Liver (tissue), 3 donors: ENCODE data around the gene ACER2.

ENCODE experiments used
- CTCF ChIP-seq: fragments of 150-350 bp; IDR thresholded peaks from 2 replicates; pipeline ENCODE4 v1.5.1; 2017; ENCODE audit warnings: improper control_type of control experiment, low read depth, low read length; ENCODE audit not compliant: missing input control
- FOXA1 ChIP-seq: IDR thresholded peaks from 2 replicates; pipeline ENCODE4 v1.6.1; 2016; ENCODE audit warnings: antibody characterized with exemption
- RXRA ChIP-seq, 2 donors: IDR thresholded peaks; 2 replicates each; pipeline ENCODE4 v1.6.1; 2017 to 2018; ENCODE audit warnings: antibody characterized with exemption in 2 of 2, mild to moderate bottlenecking in 1 of 2
- SP1 ChIP-seq: IDR thresholded peaks from 2 replicates; pipeline ENCODE4 v1.6.1; 2018; ENCODE audit warnings: antibody characterized with exemption, mild to moderate bottlenecking
- donor health status: healthy.
- donor health status: healthy.

DNA sequence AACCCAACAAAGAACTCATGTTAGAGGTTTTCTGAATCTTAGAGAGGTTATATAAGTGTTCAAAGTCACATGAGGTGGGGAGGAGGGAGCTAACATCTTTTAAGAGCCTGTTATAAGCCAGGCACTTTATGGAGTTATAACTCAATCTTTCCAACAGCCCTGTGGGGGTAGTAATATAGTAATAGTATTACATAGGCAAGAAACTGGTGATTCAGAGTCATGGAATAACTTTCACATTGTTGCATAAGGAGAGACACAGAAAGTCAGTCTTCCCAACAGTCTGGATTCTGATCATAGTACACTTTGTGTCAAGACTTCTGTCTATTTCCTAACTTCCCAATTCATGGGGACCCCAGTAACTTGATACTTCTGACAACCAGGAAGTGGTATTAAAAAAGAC lies 89.2 kb downstream of the ACER2 start:
- TF ChIP-seq CTCF (no peak), FOXA1 (no peak), RXRA (IDR thresholded peaks at IDR 0.05) (no peak), SP1 (no peak)
